PFSK-1 (cell line): ENCODE measurements around the gene NPIPB8.

Experiments
- POLR2AphosphoS5 ChIP-seq: IDR thresholded peaks from 2 replicates; pipeline ENCODE4 v1.6.1; 2012; ENCODE audit warnings: low read depth, mild to moderate bottlenecking, control low read depth, low read length, moderate library complexity
- TAF1 ChIP-seq: IDR thresholded peaks from 2 replicates; pipeline ENCODE4 v1.6.1; 2012; ENCODE audit warnings: low read length, control low read depth, borderline replicate concordance; ENCODE audit not compliant: insufficient read depth
- TF ChIP-seq, protein P1 (sequence below), 2 experiments: IDR thresholded peaks; 2 replicates each; pipeline versions ENCODE4 v1.6.1 to v1.8.0; 2011 to 2012; ENCODE audit warnings: low read depth in 2 of 2, low read length in 2 of 2, control low read depth in 1 of 2, inconsistent platforms in 1 of 2, mild to moderate bottlenecking in 1 of 2, moderate library complexity in 1 of 2; ENCODE audit not compliant: insufficient read depth in 1 of 2

DNA sequence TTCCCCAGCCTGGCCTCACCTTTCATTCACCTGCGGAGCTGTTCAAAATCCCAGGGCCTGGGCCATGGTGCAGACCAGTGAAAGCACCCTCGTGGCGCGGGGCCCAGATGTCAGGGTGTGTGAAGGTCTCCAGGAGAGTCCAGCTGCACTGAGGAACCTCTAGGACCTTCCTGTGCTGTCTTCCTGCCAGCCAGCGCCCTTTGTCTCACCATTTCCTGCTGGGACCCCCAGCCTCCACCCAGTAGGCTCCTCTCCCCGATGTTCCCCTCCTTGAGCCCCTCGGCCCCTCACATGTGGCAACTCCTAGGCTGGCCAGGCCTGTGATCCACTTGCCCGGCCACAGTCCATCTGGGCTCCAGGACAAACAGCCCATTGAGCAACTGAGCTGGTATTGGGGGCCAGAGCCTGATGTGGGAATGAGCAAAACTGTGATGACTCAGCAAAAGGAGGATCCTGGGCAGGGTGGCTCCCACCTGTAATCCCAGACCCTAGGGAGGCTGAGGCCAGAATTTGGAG is 41.7 kb upstream of the NPIPB8 start:
- no peak for TF ChIP-seq TAF1
- TF ChIP-seq, protein P1, sequence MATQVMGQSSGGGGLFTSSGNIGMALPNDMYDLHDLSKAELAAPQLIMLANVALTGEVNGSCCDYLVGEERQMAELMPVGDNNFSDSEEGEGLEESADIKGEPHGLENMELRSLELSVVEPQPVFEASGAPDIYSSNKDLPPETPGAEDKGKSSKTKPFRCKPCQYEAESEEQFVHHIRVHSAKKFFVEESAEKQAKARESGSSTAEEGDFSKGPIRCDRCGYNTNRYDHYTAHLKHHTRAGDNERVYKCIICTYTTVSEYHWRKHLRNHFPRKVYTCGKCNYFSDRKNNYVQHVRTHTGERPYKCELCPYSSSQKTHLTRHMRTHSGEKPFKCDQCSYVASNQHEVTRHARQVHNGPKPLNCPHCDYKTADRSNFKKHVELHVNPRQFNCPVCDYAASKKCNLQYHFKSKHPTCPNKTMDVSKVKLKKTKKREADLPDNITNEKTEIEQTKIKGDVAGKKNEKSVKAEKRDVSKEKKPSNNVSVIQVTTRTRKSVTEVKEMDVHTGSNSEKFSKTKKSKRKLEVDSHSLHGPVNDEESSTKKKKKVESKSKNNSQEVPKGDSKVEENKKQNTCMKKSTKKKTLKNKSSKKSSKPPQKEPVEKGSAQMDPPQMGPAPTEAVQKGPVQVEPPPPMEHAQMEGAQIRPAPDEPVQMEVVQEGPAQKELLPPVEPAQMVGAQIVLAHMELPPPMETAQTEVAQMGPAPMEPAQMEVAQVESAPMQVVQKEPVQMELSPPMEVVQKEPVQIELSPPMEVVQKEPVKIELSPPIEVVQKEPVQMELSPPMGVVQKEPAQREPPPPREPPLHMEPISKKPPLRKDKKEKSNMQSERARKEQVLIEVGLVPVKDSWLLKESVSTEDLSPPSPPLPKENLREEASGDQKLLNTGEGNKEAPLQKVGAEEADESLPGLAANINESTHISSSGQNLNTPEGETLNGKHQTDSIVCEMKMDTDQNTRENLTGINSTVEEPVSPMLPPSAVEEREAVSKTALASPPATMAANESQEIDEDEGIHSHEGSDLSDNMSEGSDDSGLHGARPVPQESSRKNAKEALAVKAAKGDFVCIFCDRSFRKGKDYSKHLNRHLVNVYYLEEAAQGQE (IDR thresholded peaks at IDR 0.05; ENCODE audit: insufficient read depth in 1 of 2, low read depth in 2 of 2, low read length in 2 of 2) = no peak
- no peak for TF ChIP-seq POLR2AphosphoS5
